H1 (cell line): ENCODE measurements around the gene EXOC1L. TPM values are rescaled to one million over a fixed set of nuclear protein-coding genes. Genes with fewer than 3 reads are reported as not detected.
"Not testable (repeated sequence)": the region's sequence is repeated elsewhere in the genome, so short reads cannot be mapped to it uniquely, and the experiment has no call there.

Experiments used
- CTCF ChIA-PET: fragments of 300-600 bp; sonication (Branson Sonifier 250); formaldehyde crosslinking; loops from one replicate; lab custom pipeline; 2021; ENCODE audit not compliant: partially characterized antibody; lab: Charles Lee
- POLR2A ChIA-PET: fragments of 300-600 bp; sonication (Branson Sonifier 250); formaldehyde crosslinking; loops from one replicate; lab custom pipeline; 2021; ENCODE audit warnings: inconsistent platforms; ENCODE audit not compliant: partially characterized antibody; lab: Charles Lee
- DNase-seq, 2 experiments: peaks; one replicate each; pipeline versions ENCODE4 v3.0.0 to v3.0.0-alpha.2; 2010 to 2022; ENCODE audit warnings: low spot score in 2 of 2, low read depth in 1 of 2, mixed read lengths in 1 of 2
- FAIRE-seq: peaks from 2 replicates; lab custom pipeline; 2011; peaks lifted over from hg19 to GRCh38; lab: Jason Lieb, UNC
- H2AFZ ChIP-seq: 2 replicates; pipeline ENCODE4 v1.8.1; 2012; ENCODE audit warnings: low read length, inconsistent platforms
- H2AK5ac ChIP-seq: 2 replicates; pipeline ENCODE4 v1.6.1; 2013; ENCODE audit warnings: low read depth, low read length
- H2BK120ac ChIP-seq: replicated peaks from 2 replicates; pipeline ENCODE3; 2013; ENCODE audit warnings: low read depth, low read length, inconsistent platforms
- H2BK12ac ChIP-seq: 2 replicates; pipeline ENCODE4 v1.6.1; 2013; ENCODE audit warnings: low read depth, low read length
- H2BK15ac ChIP-seq: 2 replicates; pipeline ENCODE4 v1.6.1; 2013; ENCODE audit warnings: low read length
- H2BK20ac ChIP-seq: 2 replicates; pipeline ENCODE4 v1.6.1; 2013; ENCODE audit warnings: low read length
- H2BK5ac ChIP-seq: 2 replicates; pipeline ENCODE4 v1.6.1; 2013; ENCODE audit warnings: low read depth, low read length
- H3K14ac ChIP-seq: 2 replicates; pipeline ENCODE4 v1.6.1; 2013; ENCODE audit warnings: inconsistent platforms; ENCODE audit not compliant: insufficient read length
- H3K18ac ChIP-seq: 2 replicates; pipeline ENCODE4 v1.6.1; 2013; ENCODE audit warnings: low read length; ENCODE audit errors: extremely low read depth
- H3K23ac ChIP-seq: 2 replicates; pipeline ENCODE4 v1.6.1; 2013; ENCODE audit warnings: inconsistent platforms; ENCODE audit not compliant: insufficient read length
- H3K23me2 ChIP-seq: 2 replicates; pipeline ENCODE4 v1.6.1; 2013; ENCODE audit warnings: low read depth, low read length
- H3K27ac ChIP-seq: 2 replicates; pipeline ENCODE4 v1.6.1; 2011; ENCODE audit warnings: low read depth, low read length, inconsistent platforms
- H3K27me3 ChIP-seq, 4 experiments: replicated peaks in 1 of 4; 1 replicate in 1 of 4; 2 replicates in 3 of 4; pipeline versions ENCODE4 v1.6.1 to v1.8.1; 2011 to 2013; ENCODE audit warnings: low read length in 3 of 4, mild to moderate bottlenecking in 3 of 4, inconsistent platforms in 2 of 4, mixed read lengths in 2 of 4, moderate library complexity in 1 of 4; ENCODE audit not compliant: control insufficient read depth in 3 of 4, insufficient read depth in 3 of 4; ENCODE audit errors: extremely low read depth in 1 of 4
- H3K36me3 ChIP-seq, 4 experiments: 2 replicates each; pipeline versions ENCODE4 v1.6.1 to v1.8.1; 2011 to 2013; ENCODE audit warnings: mild to moderate bottlenecking in 4 of 4, low read length in 3 of 4, moderate library complexity in 2 of 4, control low read depth in 1 of 4, inconsistent platforms in 1 of 4; ENCODE audit not compliant: insufficient read depth in 4 of 4, control insufficient read depth in 2 of 4
- H3K4ac ChIP-seq: replicated peaks from 2 replicates; pipeline ENCODE3; 2013; ENCODE audit warnings: low read length, low read depth, mixed read lengths, inconsistent platforms; ENCODE audit not compliant: insufficient read length
- H3K4me1 ChIP-seq, 4 experiments: replicated peaks in 1 of 4; 1 replicate in 1 of 4; 2 replicates in 3 of 4; pipeline versions ENCODE4 v1.6.1 to v1.8.1; 2011 to 2013; ENCODE audit warnings: low read length in 3 of 4, inconsistent platforms in 2 of 4, mixed read lengths in 1 of 4; ENCODE audit not compliant: insufficient read depth in 4 of 4, control insufficient read depth in 3 of 4
- H3K4me2 ChIP-seq, 2 experiments: 2 replicates each; pipeline versions ENCODE4 v1.6.1 to v1.8.1; 2011 to 2013; ENCODE audit warnings: low read depth in 2 of 2, low read length in 2 of 2, control low read depth in 1 of 2, inconsistent platforms in 1 of 2, mild to moderate bottlenecking in 1 of 2; ENCODE audit not compliant: insufficient read depth in 1 of 2
- H3K4me3 ChIP-seq, 4 experiments: fragments of 200-600, 300-600 bp in 1 of 4; sonication (generic), shearing (Covaris generic), sonication (Bioruptor Twin) in 1 of 4; 2 replicates each; pipeline versions ENCODE4 v1.5.1 to v1.8.1; 2011 to 2016; ENCODE audit warnings: low read length in 4 of 4, low read depth in 3 of 4, control low read depth in 2 of 4, inconsistent platforms in 2 of 4, mild to moderate bottlenecking in 2 of 4, mixed read lengths in 1 of 4, moderate library complexity in 1 of 4; ENCODE audit not compliant: insufficient read depth in 2 of 4; ENCODE audit errors: extremely low read depth in 1 of 4
- H3K56ac ChIP-seq: replicated peaks from 2 replicates; pipeline ENCODE3; 2013; ENCODE audit warnings: low read depth, mild to moderate bottlenecking, mixed read lengths, low read length, inconsistent platforms; ENCODE audit not compliant: insufficient read length
- H3K79me1 ChIP-seq: 2 replicates; pipeline ENCODE4 v1.6.1; 2013; ENCODE audit warnings: low read depth, low read length, control low read depth
- H3K79me2 ChIP-seq, 2 experiments: 2 replicates each; pipeline versions ENCODE4 v1.6.1 to v1.8.1; 2012 to 2013; ENCODE audit warnings: low read length in 2 of 2, mild to moderate bottlenecking in 2 of 2, inconsistent platforms in 1 of 2; ENCODE audit not compliant: insufficient read depth in 2 of 2, control insufficient read depth in 1 of 2
- H3K9ac ChIP-seq, 4 experiments: replicated peaks in 1 of 4; 1 replicate in 1 of 4; 2 replicates in 3 of 4; pipeline versions ENCODE4 v1.6.1 to v1.8.1; 2011 to 2013; ENCODE audit warnings: low read depth in 3 of 4, low read length in 3 of 4, control low read depth in 2 of 4, mild to moderate bottlenecking in 2 of 4, moderate library complexity in 2 of 4, inconsistent platforms in 1 of 4; ENCODE audit errors: extremely low read depth in 1 of 4
- H3K9me3 ChIP-seq, 2 experiments: 2 replicates each; pipeline versions ENCODE4 v1.6.1 to v1.8.1; 2012 to 2013; ENCODE audit warnings: mild to moderate bottlenecking in 2 of 2, moderate library complexity in 2 of 2, control low read depth in 1 of 2, inconsistent platforms in 1 of 2, low read depth in 1 of 2, low read length in 1 of 2, mixed read lengths in 1 of 2; ENCODE audit not compliant: insufficient read depth in 2 of 2
- H4K20me1 ChIP-seq, 2 experiments: replicated peaks in 1 of 2; 2 replicates each; pipeline versions ENCODE3 to v1.8.1; 2011 to 2013; ENCODE audit warnings: inconsistent platforms in 2 of 2, low read length in 2 of 2, mild to moderate bottlenecking in 1 of 2; ENCODE audit not compliant: insufficient read depth in 2 of 2, control insufficient read depth in 1 of 2
- H4K5ac ChIP-seq: 2 replicates; pipeline ENCODE4 v1.6.1; 2013; ENCODE audit warnings: low read length, low read depth, mixed read lengths, inconsistent platforms; ENCODE audit not compliant: insufficient read length
- H4K8ac ChIP-seq: 2 replicates; pipeline ENCODE4 v1.8.0; 2013; ENCODE audit warnings: mild to moderate bottlenecking, moderate library complexity, low read length, inconsistent platforms; ENCODE audit not compliant: insufficient read depth; ENCODE audit errors: extremely low read depth
- H4K91ac ChIP-seq: replicated peaks from 2 replicates; pipeline ENCODE3; 2013; ENCODE audit warnings: low read length, mixed read lengths, inconsistent platforms; ENCODE audit not compliant: insufficient read length
- WGBS, 2 experiments: shearing (Covaris generic) in 1 of 2; methylation state at CpG; one replicate each; pipeline versions ENCODE4 v1.1.6 to v1.1.7; 2013 to 2015; ENCODE audit warnings: low lambda C conversion rate in 2 of 2, mixed read lengths in 2 of 2, inconsistent platforms in 1 of 2, low coverage in 1 of 2, missing lambda C conversion rate in 1 of 2; ENCODE audit not compliant: insufficient replicate concordance in 2 of 2, insufficient coverage in 1 of 2, insufficient read length in 1 of 2; ENCODE audit errors: extremely low coverage in 1 of 2, missing lambda C conversion rate in 1 of 2; 5-methylcytosine and 5-hydroxymethylcytosine counted together
- polyA plus RNA-seq, 7 experiments: library from polyadenylated mRNA; depleted of rRNA in 3 of 7; stranded (reverse) in 5 of 7; unstranded in 2 of 7; fragments of >200 nt in 5 of 7; fragments of 200-250 nt in 2 of 7; gene quantifications; 1 replicate in 5 of 7; 2 replicates in 1 of 7; 4 replicates in 1 of 7; pipeline versions ENCODE4 v1.2.1 to v1.2.3, GENCODE V29; 2011 to 2013; ENCODE audit warnings: missing spikeins in 2 of 7, mixed read lengths in 2 of 7
- total RNA-seq: library from RNA; stranded (reverse); fragmentation: NEBNext Ultra II Directional; extraction: Animal tissue kit (Norgen Biotek cat#: 25700); gene quantifications from 2 replicates; pipeline ENCODE4 v1.2.1, GENCODE V29; 2021

Gene EXOC1L
- total and polyA plus RNA-seq, 2 of the 8 experiments (the other 6 are each of a cell fraction or from before 2014, with no cell fraction given), result 0.08 TPM; not detected in 1

- not testable (repeated sequence) for H3K4ac ChIP-seq, H3K9ac ChIP-seq, H2BK20ac ChIP-seq, H4K91ac ChIP-seq, H3K79me1 ChIP-seq, H3K18ac ChIP-seq, H3K23ac ChIP-seq, H3K4me1 ChIP-seq, H2BK120ac ChIP-seq, H2BK5ac ChIP-seq, H3K9me3 ChIP-seq, H4K20me1 ChIP-seq, FAIRE-seq, H3K23me2 ChIP-seq, H3K56ac ChIP-seq, H3K14ac ChIP-seq, H3K36me3 ChIP-seq, H3K27me3 ChIP-seq, H3K79me2 ChIP-seq, H2AK5ac ChIP-seq, H2BK15ac ChIP-seq
- WGBS, 2 experiments, result 57% methylated on average over 20 of the region's 22 CpGs; no CpG with 5 or more reads in 1 of the 2 experiments
- peak overlapping the region; percentile 67; the same call in 1 of the 2 replicates for H3K27ac ChIP-seq
- peak in 1 of 2 experiments; percentile 67 for DNase-seq
- H2AFZ ChIP-seq, result peak overlapping the region; percentile 92
- H3K4me2 ChIP-seq, result peak overlapping the region; percentile 15 to 51; a peak in 3 of 4 replicates
- peak overlapping the region; percentile 10 for H4K5ac ChIP-seq
- ChIA-PET POLR2A (interaction anchor here (0.7 to 1.7 kb wide), 6 partner anchors 8 to 206 kb away, joined by 3 to 8 read pairs (median 5); partner anchors contain the start of gene EXOC1L), CTCF (interaction anchor here (1.0 to 2.4 kb wide), 2 partner anchors 8 to 26 kb away, joined by 3 to 7 read pairs; no protein-coding TSS in a partner anchor)
- H2BK12ac ChIP-seq, result peak overlapping the region; percentile 40; the same call in 1 of the 2 replicates
- peak overlapping the region in 2 of 4 experiments; percentile 18 to 38; a peak in 2 of 8 replicates for H3K4me3 ChIP-seq
- peak overlapping the region; percentile 93 for H4K8ac ChIP-seq
Observed at GRCh38 chr4:55841373-55842239, 22.0 kb downstream of the EXOC1L start.
